SK-N-SH treated with all-trans-retinoic acid at 6 μM for 48 hours (cell line): Measurements from ENCODE around the gene DDIT3.
"Not testable (repeated sequence)": the region's sequence is repeated elsewhere in the genome, so short reads cannot be mapped to it uniquely, and the experiment has no call there.

ENCODE experiments used
- ATAC-seq: fragments of 200-7000 bp; cut with Tn5 transposase; 3 replicates; pipeline ENCODE4 v1.9.1; 2020; ENCODE audit warnings: mild to moderate bottlenecking, moderate library complexity
- ARNTL ChIP-seq: fragments of 450-650 bp; formaldehyde crosslinking; IDR thresholded peaks from 2 replicates; pipeline ENCODE4 v1.5.0; 2020; ENCODE audit warnings: low read depth, mild to moderate bottlenecking, moderate library complexity, borderline replicate concordance
- ESRRG ChIP-seq: fragments of 250-450 bp; sonication (Bioruptor Pico); IDR thresholded peaks from 2 replicates; pipeline ENCODE4 v1.6.1; 2021; ENCODE audit warnings: mild to moderate bottlenecking
- GLIS3 ChIP-seq: fragments of 250-450 bp; sonication (Bioruptor Pico); IDR thresholded peaks from 2 replicates; pipeline ENCODE4 v1.5.0; 2020; ENCODE audit warnings: mild to moderate bottlenecking, moderate library complexity
- ISL1 ChIP-seq: fragments of 250-450 bp; sonication (Bioruptor Pico); IDR thresholded peaks from 2 replicates; pipeline ENCODE4 v2.1.2; 2022; ENCODE audit warnings: mild to moderate bottlenecking, moderate library complexity
- OSR1 ChIP-seq: fragments of 250-450 bp; sonication (Bioruptor Pico); IDR thresholded peaks from 2 replicates; pipeline ENCODE4 v1.8.0; 2022; ENCODE audit warnings: moderate library complexity, mild to moderate bottlenecking, inconsistent platforms
- SNAI2 ChIP-seq: fragments of 250-450 bp; sonication (Bioruptor Pico); IDR thresholded peaks from 2 replicates; pipeline ENCODE4 v1.5.0; 2020; ENCODE audit warnings: mild to moderate bottlenecking, moderate library complexity
- TCF4 ChIP-seq: fragments of 250-450 bp; sonication (Bioruptor Pico); IDR thresholded peaks from 2 replicates; pipeline ENCODE4 v1.8.0; 2021; ENCODE audit warnings: mild to moderate bottlenecking, moderate library complexity, borderline replicate concordance
- TOX ChIP-seq: fragments of 250-450 bp; sonication (Bioruptor Pico); IDR thresholded peaks from 2 replicates; pipeline ENCODE4 v1.8.0; 2021; ENCODE audit warnings: mild to moderate bottlenecking, moderate library complexity, borderline replicate concordance
- ZFP30 ChIP-seq: fragments of 450-650 bp; formaldehyde crosslinking; IDR thresholded peaks from 2 replicates; pipeline ENCODE4 v1.5.0; 2022; ENCODE audit warnings: mild to moderate bottlenecking, moderate library complexity
- ZNF565 ChIP-seq: fragments of 450-650 bp; formaldehyde crosslinking; conservative IDR thresholded peaks from 2 replicates; pipeline ENCODE4 v1.5.0; 2020; ENCODE audit warnings: low read depth, mild to moderate bottlenecking, moderate library complexity
- ZNF70 ChIP-seq: fragments of 450-650 bp; formaldehyde crosslinking; IDR thresholded peaks from 2 replicates; pipeline ENCODE4 v1.5.0; 2020; ENCODE audit warnings: mild to moderate bottlenecking, moderate library complexity
- TF ChIP-seq, protein P1 (sequence below): fragments of 250-450 bp; sonication (Bioruptor Pico); IDR thresholded peaks from 2 replicates; pipeline ENCODE4 v1.8.0; 2021; ENCODE audit warnings: low read depth, mild to moderate bottlenecking, moderate library complexity, borderline replicate concordance
- TF ChIP-seq, protein P2 (sequence below): fragments of 250-450 bp; sonication (Bioruptor Pico); IDR thresholded peaks from 2 replicates; pipeline ENCODE4 v1.5.1; 2021; ENCODE audit warnings: mild to moderate bottlenecking, moderate library complexity
- TF ChIP-seq, protein P3 (sequence below): fragments of 250-450 bp; sonication (Bioruptor Pico); IDR thresholded peaks from 2 replicates; pipeline ENCODE4 v1.8.0; 2020; ENCODE audit warnings: mild to moderate bottlenecking, moderate library complexity, borderline replicate concordance
- TF ChIP-seq, protein P4 (sequence below): fragments of 250-450 bp; sonication (Bioruptor Pico); IDR thresholded peaks from 2 replicates; pipeline ENCODE4 v1.5.0; 2020; ENCODE audit warnings: mild to moderate bottlenecking, moderate library complexity
- TF ChIP-seq, protein P5 (sequence below): fragments of 250-450 bp; sonication (Bioruptor Pico); IDR thresholded peaks from 2 replicates; pipeline ENCODE4 v1.5.1; 2020; ENCODE audit warnings: low read depth, mild to moderate bottlenecking, moderate library complexity

DDIT3 gene

DNA sequence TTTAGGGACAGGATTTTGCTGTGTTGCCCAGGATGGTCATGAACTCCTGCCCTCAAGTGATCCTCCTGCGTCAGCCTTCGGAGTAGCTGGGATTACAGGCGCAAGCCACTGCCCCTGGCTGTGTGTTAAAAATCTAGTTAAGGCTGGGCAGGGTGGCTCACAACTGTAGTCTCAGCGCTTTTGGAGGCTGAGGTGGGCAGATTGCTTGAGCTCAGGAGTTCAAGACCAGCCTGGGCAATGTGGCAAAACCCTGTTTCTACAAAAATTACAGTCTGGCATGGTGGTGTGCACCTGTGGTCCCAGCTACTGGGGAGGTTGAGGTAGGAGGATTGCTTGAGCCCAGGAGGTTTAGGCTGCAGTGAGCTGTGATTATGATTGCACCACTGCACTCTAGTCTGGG lies 9.2 kb downstream of the DDIT3 start (continued):
- TF ChIP-seq, protein P1, sequence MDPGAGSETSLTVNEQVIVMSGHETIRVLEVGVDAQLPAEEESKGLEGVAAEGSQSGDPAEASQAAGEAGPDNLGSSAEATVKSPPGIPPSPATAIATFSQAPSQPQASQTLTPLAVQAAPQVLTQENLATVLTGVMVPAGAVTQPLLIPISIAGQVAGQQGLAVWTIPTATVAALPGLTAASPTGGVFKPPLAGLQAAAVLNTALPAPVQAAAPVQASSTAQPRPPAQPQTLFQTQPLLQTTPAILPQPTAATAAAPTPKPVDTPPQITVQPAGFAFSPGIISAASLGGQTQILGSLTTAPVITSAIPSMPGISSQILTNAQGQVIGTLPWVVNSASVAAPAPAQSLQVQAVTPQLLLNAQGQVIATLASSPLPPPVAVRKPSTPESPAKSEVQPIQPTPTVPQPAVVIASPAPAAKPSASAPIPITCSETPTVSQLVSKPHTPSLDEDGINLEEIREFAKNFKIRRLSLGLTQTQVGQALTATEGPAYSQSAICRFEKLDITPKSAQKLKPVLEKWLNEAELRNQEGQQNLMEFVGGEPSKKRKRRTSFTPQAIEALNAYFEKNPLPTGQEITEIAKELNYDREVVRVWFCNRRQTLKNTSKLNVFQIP (CRISPR knock-in tag): no peak

DNA sequence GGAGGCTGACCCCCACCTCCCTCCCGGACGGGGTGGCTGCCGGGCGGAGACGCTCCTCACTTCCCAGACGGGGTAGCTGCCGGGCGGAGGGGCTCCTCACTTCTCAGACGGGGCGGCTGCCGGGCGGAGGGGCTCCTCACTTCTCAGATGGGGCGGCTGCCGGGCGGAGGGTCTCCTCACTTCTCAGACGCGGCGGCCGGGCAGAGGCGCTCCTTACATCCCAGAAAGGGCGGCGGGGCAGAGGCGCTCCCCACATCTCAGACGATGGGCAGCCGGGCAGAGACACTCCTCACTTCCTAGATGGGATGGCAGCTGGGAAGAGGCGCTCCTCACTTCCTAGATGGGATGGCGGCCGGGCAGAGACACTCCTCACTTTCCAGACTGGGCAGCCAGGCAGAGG lies 12.5 kb downstream of the DDIT3 start:
- not testable (repeated sequence) for ATAC-seq

DNA sequence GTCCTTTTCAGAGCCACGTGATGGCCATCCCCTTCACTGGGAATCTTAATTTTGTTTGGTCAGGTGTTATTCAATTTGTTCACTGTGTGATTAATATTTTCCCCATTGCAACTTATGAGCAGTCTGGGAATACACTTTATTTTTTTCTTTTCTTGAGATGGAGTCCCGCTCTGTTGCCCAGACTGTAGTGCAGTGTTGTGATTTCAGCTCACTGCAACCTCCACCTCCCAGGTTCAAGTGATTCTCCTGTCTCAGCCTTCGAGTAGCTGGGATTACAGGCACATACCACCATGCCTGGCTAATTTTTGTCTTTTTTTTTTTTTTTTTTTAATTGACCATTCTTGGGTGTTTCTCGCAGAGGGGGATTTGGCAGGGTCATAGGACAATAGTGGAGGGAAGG lies 13.8 kb downstream of the DDIT3 start:
- ATAC-seq: not testable (repeated sequence)

DNA sequence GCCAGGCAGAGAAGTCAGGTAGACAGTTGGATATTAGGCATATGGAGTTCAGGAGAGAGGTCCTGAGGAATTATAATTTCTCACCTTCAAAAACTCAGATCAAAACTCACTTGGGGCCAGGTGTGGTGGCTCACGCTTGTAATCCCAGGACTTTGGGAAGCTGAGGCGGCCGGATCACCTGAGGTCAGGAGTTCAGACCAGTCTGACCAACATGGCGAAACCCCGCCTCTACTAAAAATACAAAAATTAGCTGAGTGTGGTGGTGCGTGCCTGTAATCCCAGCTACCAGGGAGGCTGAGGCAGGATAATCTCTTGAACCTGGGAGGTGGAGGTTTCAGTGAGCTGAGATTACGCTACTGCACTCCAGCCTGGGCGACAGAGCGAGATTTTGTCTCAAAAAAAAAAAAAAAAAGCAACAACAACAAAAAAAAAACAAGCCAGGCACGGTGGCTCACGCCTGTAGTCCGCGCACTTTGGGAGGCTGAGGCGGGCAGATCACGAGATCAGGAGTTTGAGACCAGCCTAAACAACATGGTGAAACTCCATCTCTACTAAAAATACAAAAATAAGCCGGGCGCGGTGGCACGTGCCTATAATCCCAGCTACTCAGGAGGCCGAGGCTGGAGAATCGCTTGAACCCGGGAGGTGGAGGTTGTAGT lies 17.9 kb downstream of the DDIT3 start:
- ATAC-seq: not testable (repeated sequence)

DNA sequence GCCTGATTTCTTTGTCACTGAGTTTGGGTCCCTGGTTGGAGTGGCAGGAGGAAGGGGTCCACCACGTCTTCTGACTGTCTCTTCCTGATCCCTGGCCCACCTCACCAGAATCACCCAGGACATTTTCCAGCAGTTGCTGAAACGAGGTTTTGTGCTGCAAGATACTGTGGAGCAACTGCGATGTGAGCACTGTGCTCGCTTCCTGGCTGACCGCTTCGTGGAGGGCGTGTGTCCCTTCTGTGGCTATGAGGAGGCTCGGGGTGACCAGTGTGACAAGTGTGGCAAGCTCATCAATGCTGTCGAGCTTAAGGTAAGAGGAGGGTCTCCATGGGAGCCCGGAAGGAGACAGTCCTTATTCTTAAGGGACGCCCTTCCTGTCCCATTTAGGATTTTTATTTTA lies 20.1 kb downstream of the DDIT3 start:
- TF ChIP-seq ISL1: no peak
- TF ChIP-seq, protein P2, sequence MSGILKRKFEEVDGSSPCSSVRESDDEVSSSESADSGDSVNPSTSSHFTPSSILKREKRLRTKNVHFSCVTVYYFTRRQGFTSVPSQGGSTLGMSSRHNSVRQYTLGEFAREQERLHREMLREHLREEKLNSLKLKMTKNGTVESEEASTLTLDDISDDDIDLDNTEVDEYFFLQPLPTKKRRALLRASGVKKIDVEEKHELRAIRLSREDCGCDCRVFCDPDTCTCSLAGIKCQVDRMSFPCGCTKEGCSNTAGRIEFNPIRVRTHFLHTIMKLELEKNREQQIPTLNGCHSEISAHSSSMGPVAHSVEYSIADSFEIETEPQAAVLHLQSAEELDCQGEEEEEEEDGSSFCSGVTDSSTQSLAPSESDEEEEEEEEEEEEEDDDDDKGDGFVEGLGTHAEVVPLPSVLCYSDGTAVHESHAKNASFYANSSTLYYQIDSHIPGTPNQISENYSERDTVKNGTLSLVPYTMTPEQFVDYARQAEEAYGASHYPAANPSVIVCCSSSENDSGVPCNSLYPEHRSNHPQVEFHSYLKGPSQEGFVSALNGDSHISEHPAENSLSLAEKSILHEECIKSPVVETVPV (CRISPR knock-in tag): no peak
- TF ChIP-seq ZNF565 (CRISPR knock-in tag): no peak
- TF ChIP-seq ESRRG (CRISPR knock-in tag): no peak
- TF ChIP-seq ZFP30 (CRISPR knock-in tag): no peak
- TF ChIP-seq ZNF70: no peak
- TF ChIP-seq SNAI2: no peak
- TF ChIP-seq, protein P3, sequence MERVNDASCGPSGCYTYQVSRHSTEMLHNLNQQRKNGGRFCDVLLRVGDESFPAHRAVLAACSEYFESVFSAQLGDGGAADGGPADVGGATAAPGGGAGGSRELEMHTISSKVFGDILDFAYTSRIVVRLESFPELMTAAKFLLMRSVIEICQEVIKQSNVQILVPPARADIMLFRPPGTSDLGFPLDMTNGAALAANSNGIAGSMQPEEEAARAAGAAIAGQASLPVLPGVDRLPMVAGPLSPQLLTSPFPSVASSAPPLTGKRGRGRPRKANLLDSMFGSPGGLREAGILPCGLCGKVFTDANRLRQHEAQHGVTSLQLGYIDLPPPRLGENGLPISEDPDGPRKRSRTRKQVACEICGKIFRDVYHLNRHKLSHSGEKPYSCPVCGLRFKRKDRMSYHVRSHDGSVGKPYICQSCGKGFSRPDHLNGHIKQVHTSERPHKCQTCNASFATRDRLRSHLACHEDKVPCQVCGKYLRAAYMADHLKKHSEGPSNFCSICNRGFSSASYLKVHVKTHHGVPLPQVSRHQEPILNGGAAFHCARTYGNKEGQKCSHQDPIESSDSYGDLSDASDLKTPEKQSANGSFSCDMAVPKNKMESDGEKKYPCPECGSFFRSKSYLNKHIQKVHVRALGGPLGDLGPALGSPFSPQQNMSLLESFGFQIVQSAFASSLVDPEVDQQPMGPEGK: no peak
- no peak for TF ChIP-seq GLIS3 (CRISPR knock-in tag)
- TF ChIP-seq, protein P1 (CRISPR knock-in tag): no peak
- TF ChIP-seq TOX (CRISPR knock-in tag): no peak
- TF ChIP-seq ARNTL (CRISPR knock-in tag): no peak
- TF ChIP-seq TCF4 (CRISPR knock-in tag): no peak
- TF ChIP-seq OSR1 (CRISPR knock-in tag): no peak
- TF ChIP-seq, protein P4, sequence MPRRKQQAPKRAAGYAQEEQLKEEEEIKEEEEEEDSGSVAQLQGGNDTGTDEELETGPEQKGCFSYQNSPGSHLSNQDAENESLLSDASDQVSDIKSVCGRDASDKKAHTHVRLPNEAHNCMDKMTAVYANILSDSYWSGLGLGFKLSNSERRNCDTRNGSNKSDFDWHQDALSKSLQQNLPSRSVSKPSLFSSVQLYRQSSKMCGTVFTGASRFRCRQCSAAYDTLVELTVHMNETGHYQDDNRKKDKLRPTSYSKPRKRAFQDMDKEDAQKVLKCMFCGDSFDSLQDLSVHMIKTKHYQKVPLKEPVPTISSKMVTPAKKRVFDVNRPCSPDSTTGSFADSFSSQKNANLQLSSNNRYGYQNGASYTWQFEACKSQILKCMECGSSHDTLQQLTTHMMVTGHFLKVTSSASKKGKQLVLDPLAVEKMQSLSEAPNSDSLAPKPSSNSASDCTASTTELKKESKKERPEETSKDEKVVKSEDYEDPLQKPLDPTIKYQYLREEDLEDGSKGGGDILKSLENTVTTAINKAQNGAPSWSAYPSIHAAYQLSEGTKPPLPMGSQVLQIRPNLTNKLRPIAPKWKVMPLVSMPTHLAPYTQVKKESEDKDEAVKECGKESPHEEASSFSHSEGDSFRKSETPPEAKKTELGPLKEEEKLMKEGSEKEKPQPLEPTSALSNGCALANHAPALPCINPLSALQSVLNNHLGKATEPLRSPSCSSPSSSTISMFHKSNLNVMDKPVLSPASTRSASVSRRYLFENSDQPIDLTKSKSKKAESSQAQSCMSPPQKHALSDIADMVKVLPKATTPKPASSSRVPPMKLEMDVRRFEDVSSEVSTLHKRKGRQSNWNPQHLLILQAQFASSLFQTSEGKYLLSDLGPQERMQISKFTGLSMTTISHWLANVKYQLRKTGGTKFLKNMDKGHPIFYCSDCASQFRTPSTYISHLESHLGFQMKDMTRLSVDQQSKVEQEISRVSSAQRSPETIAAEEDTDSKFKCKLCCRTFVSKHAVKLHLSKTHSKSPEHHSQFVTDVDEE (CRISPR knock-in tag): no peak
- TF ChIP-seq, protein P5, sequence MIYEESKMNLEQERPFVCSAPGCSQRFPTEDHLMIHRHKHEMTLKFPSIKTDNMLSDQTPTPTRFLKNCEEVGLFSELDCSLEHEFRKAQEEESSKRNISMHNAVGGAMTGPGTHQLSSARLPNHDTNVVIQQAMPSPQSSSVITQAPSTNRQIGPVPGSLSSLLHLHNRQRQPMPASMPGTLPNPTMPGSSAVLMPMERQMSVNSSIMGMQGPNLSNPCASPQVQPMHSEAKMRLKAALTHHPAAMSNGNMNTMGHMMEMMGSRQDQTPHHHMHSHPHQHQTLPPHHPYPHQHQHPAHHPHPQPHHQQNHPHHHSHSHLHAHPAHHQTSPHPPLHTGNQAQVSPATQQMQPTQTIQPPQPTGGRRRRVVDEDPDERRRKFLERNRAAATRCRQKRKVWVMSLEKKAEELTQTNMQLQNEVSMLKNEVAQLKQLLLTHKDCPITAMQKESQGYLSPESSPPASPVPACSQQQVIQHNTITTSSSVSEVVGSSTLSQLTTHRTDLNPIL (CRISPR knock-in tag): no peak
- ATAC-seq: no peak
